Renal cortical epithelial cell (primary cell): ENCODE data around the gene COL21A1. TPM values are rescaled to one million over a fixed set of nuclear protein-coding genes. Genes with fewer than 3 reads are reported as not detected.

Experiments
- DNase-seq: peaks from one replicate; pipeline ENCODE4 v3.0.0-alpha.2; 2011; ENCODE audit warnings: low read depth
- total RNA-seq: library from RNA; depleted of rRNA; stranded (reverse); fragments of >200 nt; gene quantifications from 2 replicates; pipeline ENCODE4 v1.2.3, GENCODE V29; 2014

The COL21A1 gene
- total RNA-seq, 1 donor from 2014 or later, result 0.50 TPM

- no peak for DNase-seq
These were observed 237.7 kb downstream of the COL21A1 start for GRCh38 chr6:56009636-56010035.
